Astrocyte (in vitro differentiated cells and primary cell): ENCODE measurements around the gene LRRC26. TPM values are rescaled to one million over a fixed set of nuclear protein-coding genes. Genes with fewer than 3 reads are reported as not detected.

Source experiments
- DNase-seq: peaks from one replicate; pipeline ENCODE4 v3.0.0-alpha.2; 2010; ENCODE audit warnings: low read depth
- FAIRE-seq: peaks from 2 replicates; lab custom pipeline; 2011; peaks lifted over from hg19 to GRCh38; lab: Jason Lieb, UNC
- H2AFZ ChIP-seq: 2 replicates; pipeline ENCODE4 v1.6.0; 2012; ENCODE audit warnings: low read depth, low read length, inconsistent platforms
- H3K27ac ChIP-seq: 2 replicates; pipeline ENCODE4 v1.5.1; 2011; ENCODE audit warnings: low read depth, low read length, inconsistent platforms
- H3K27me3 ChIP-seq: 2 replicates; pipeline ENCODE4 v1.6.0; 2011; ENCODE audit warnings: low read length, inconsistent platforms; ENCODE audit not compliant: insufficient read depth
- H3K36me3 ChIP-seq: 2 replicates; pipeline ENCODE4 v1.5.1; 2011; ENCODE audit warnings: low read length, inconsistent platforms; ENCODE audit not compliant: insufficient read depth
- H3K4me1 ChIP-seq: 2 replicates; pipeline ENCODE4 v1.5.1; 2011; ENCODE audit warnings: low read length, inconsistent platforms; ENCODE audit not compliant: insufficient read depth
- H3K4me2 ChIP-seq: 2 replicates; pipeline ENCODE4 v1.6.0; 2012; ENCODE audit warnings: low read length, inconsistent platforms
- H3K4me3 ChIP-seq: 2 replicates; pipeline ENCODE4 v1.5.1; 2011; ENCODE audit warnings: low read depth, mild to moderate bottlenecking, low read length, inconsistent platforms; ENCODE audit not compliant: insufficient read depth
- H3K79me2 ChIP-seq: 2 replicates; pipeline ENCODE4 v1.6.0; 2012; ENCODE audit warnings: mild to moderate bottlenecking, low read length, inconsistent platforms; ENCODE audit not compliant: insufficient read depth
- H3K9ac ChIP-seq: 2 replicates; pipeline ENCODE4 v1.6.0; 2012; ENCODE audit warnings: mild to moderate bottlenecking, low read length, inconsistent platforms
- H3K9me3 ChIP-seq: 2 replicates; pipeline ENCODE4 v1.5.1; 2012; ENCODE audit warnings: low read depth, mild to moderate bottlenecking, low read length, inconsistent platforms; ENCODE audit not compliant: insufficient read depth
- H4K20me1 ChIP-seq: 2 replicates; pipeline ENCODE4 v1.6.0; 2012; ENCODE audit warnings: low read length, inconsistent platforms; ENCODE audit not compliant: insufficient read depth
- H3K27ac Mint-ChIP-seq: one replicate; pipeline ENCODE4 v1.8.0; 2021; ENCODE audit warnings: mild to moderate bottlenecking, mixed read lengths; ENCODE audit not compliant: unreplicated experiment
- H3K27me3 Mint-ChIP-seq: one replicate; pipeline ENCODE4 v1.8.0; 2021; ENCODE audit warnings: low read depth, mixed read lengths; ENCODE audit not compliant: unreplicated experiment
- H3K36me3 Mint-ChIP-seq: one replicate; pipeline ENCODE4 v1.8.0; 2021; ENCODE audit warnings: low read depth, mixed read lengths; ENCODE audit not compliant: unreplicated experiment
- H3K4me1 Mint-ChIP-seq: one replicate; pipeline ENCODE4 v1.8.0; 2021; ENCODE audit warnings: low read depth, mixed read lengths; ENCODE audit not compliant: unreplicated experiment
- H3K4me3 Mint-ChIP-seq: one replicate; pipeline ENCODE4 v1.8.0; 2021; ENCODE audit warnings: mild to moderate bottlenecking, moderate library complexity, mixed read lengths; ENCODE audit not compliant: unreplicated experiment
- H3K9me3 Mint-ChIP-seq: one replicate; pipeline ENCODE4 v1.8.0; 2021; ENCODE audit warnings: mild to moderate bottlenecking, mixed read lengths; ENCODE audit not compliant: unreplicated experiment
- EZH2 ChIP-seq: IDR thresholded peaks from 2 replicates; pipeline ENCODE4 v1.6.1; 2012; ENCODE audit warnings: mild to moderate bottlenecking, low read length, inconsistent platforms; ENCODE audit not compliant: insufficient read depth
- total RNA-seq: library from RNA; stranded (reverse); gene quantifications from 2 replicates; pipeline ENCODE4 v1.2.1, GENCODE V29; 2021
- TF ChIP-seq, protein P1 (sequence below): IDR thresholded peaks from 2 replicates; pipeline ENCODE4 v1.5.1; 2011; ENCODE audit warnings: low read depth, mild to moderate bottlenecking, inconsistent platforms, low read length, moderate library complexity; ENCODE audit not compliant: insufficient read depth

The LRRC26 gene
- total RNA-seq, 1 donor from 2014 or later, result not detected

- FAIRE-seq, result no peak
- no peak overlapping the region for H3K4me3 Mint-ChIP-seq
- peaks cover 7% of the 10 kb centered on the region for H3K27me3 ChIP-seq
Observed at GRCh38 chr9:137147793-137148160, 22.1 kb downstream of the LRRC26 start.

GRCh38 chr9:137147091-137147792 lies 22.6 kb downstream of the LRRC26 start:
- Histone ChIP-seq H3K27ac (no peak overlapping the region), H2AFZ (no peak overlapping the region), H3K27me3 (peaks cover 7% of the 10 kb centered on the region), H3K36me3 (no peaks in the 10 kb centered on the region), H3K4me3 (no peak overlapping the region), H4K20me1 (no peaks in the 10 kb centered on the region), H3K9me3 (no peaks in the 10 kb centered on the region), H3K4me1 (no peaks in the 10 kb centered on the region), H3K79me2 (no peaks in the 10 kb centered on the region), H3K9ac (no peak overlapping the region), H3K4me2 (no peak overlapping the region)
- no peak for FAIRE-seq
- Mint-ChIP-seq H3K9me3 (no peaks in the 10 kb centered on the region), H3K4me3 (no peak overlapping the region), H3K27ac (no peak overlapping the region), H3K4me1 (no peaks in the 10 kb centered on the region), H3K36me3 (no peaks in the 10 kb centered on the region), H3K27me3 (peaks cover 33% of the 10 kb centered on the region)
- DNase-seq, result no peak
- TF ChIP-seq EZH2, result no peak
- TF ChIP-seq, protein P1, sequence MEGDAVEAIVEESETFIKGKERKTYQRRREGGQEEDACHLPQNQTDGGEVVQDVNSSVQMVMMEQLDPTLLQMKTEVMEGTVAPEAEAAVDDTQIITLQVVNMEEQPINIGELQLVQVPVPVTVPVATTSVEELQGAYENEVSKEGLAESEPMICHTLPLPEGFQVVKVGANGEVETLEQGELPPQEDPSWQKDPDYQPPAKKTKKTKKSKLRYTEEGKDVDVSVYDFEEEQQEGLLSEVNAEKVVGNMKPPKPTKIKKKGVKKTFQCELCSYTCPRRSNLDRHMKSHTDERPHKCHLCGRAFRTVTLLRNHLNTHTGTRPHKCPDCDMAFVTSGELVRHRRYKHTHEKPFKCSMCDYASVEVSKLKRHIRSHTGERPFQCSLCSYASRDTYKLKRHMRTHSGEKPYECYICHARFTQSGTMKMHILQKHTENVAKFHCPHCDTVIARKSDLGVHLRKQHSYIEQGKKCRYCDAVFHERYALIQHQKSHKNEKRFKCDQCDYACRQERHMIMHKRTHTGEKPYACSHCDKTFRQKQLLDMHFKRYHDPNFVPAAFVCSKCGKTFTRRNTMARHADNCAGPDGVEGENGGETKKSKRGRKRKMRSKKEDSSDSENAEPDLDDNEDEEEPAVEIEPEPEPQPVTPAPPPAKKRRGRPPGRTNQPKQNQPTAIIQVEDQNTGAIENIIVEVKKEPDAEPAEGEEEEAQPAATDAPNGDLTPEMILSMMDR, result no peak

More at GRCh38 chr9:137147793-137148160, 22.1 kb downstream of the LRRC26 start:
- Mint-ChIP-seq H3K36me3 (no peaks in the 10 kb centered on the region), H3K27me3 (peaks cover 28% of the 10 kb centered on the region), H3K27ac (no peak overlapping the region), H3K9me3 (no peaks in the 10 kb centered on the region), H3K4me1 (no peaks in the 10 kb centered on the region)
- Histone ChIP-seq H3K4me2 (no peak overlapping the region), H2AFZ (no peak overlapping the region), H3K36me3 (no peaks in the 10 kb centered on the region), H3K9ac (no peak overlapping the region), H4K20me1 (no peaks in the 10 kb centered on the region), H3K4me1 (no peaks in the 10 kb centered on the region), H3K27ac (no peak overlapping the region), H3K4me3 (no peak overlapping the region), H3K79me2 (no peaks in the 10 kb centered on the region), H3K9me3 (no peaks in the 10 kb centered on the region)
- TF ChIP-seq, protein P1, result no peak
- no peak for TF ChIP-seq EZH2
- no peak for DNase-seq

GRCh38 chr9:137146527-137146918 lies 23.3 kb downstream of the LRRC26 start:
- peaks cover 7% of the 10 kb centered on the region for H3K27me3 ChIP-seq
- no peaks in the 10 kb centered on the region for H3K36me3 Mint-ChIP-seq
- H3K27me3 Mint-ChIP-seq, result peaks cover 40% of the 10 kb centered on the region
- no peaks in the 10 kb centered on the region for H4K20me1 ChIP-seq
- H3K4me3 Mint-ChIP-seq, result no peak overlapping the region
- no peak overlapping the region for H3K4me2 ChIP-seq
- no peak overlapping the region for H3K9ac ChIP-seq
- TF ChIP-seq, protein P1, result no peak
- TF ChIP-seq EZH2, result no peak
- H3K4me1 ChIP-seq, result no peaks in the 10 kb centered on the region
- H3K4me3 ChIP-seq, result no peak overlapping the region
- DNase-seq (no peak), FAIRE-seq (no peak)
- no peaks in the 10 kb centered on the region for H3K36me3 ChIP-seq
- no peaks in the 10 kb centered on the region for H3K9me3 Mint-ChIP-seq
- H3K27ac Mint-ChIP-seq, result no peak overlapping the region
- H3K79me2 ChIP-seq, result no peaks in the 10 kb centered on the region
- H2AFZ ChIP-seq, result no peak overlapping the region
- H3K27ac ChIP-seq, result no peak overlapping the region
- H3K9me3 ChIP-seq, result no peaks in the 10 kb centered on the region
- H3K4me1 Mint-ChIP-seq, result no peaks in the 10 kb centered on the region
